ENCODE data around the gene TACR1.

Gene TACR1

GRCh38 chr2:75123876-75124275 lies 75.4 kb downstream of the TACR1 start:
- no peaks in the 10 kb centered on the region for H3K36me3 ChIP-seq (ENCODE audit: control insufficient read depth, insufficient read depth, low read length)
- H3K27me3 ChIP-seq (ENCODE audit: control insufficient read depth, insufficient read depth, low read length): no peaks in the 10 kb centered on the region
- no peaks in the 10 kb centered on the region for H3K9me3 ChIP-seq (ENCODE audit: control insufficient read depth, insufficient read depth, low read length)
- no peak overlapping the region for H3K27ac ChIP-seq (ENCODE audit: low read depth, low read length)
- no peak overlapping the region for H3K4me3 ChIP-seq (ENCODE audit: low read depth, low read length)
- no peaks in the 10 kb centered on the region for H3K4me1 ChIP-seq (ENCODE audit: control insufficient read depth, insufficient read depth, low read length)
- no peak overlapping the region for H3K9ac ChIP-seq (ENCODE audit: low read depth, low read length)

GRCh38 chr2:75113231-75113869 lies 86.0 kb downstream of the TACR1 start:
- H3K27me3 ChIP-seq (ENCODE audit: control insufficient read depth, insufficient read depth, low read length): no peaks in the 10 kb centered on the region
- H3K36me3 ChIP-seq (ENCODE audit: control insufficient read depth, insufficient read depth, low read length): no peaks in the 10 kb centered on the region
- no peak overlapping the region for H3K4me3 ChIP-seq (ENCODE audit: low read depth, low read length)
- peaks cover 11% of the 10 kb centered on the region for H3K4me1 ChIP-seq (ENCODE audit: control insufficient read depth, insufficient read depth, low read length)
- no peak overlapping the region for H3K9ac ChIP-seq (ENCODE audit: low read depth, low read length)
- no peaks in the 10 kb centered on the region for H3K9me3 ChIP-seq (ENCODE audit: control insufficient read depth, insufficient read depth, low read length)
- no peak overlapping the region for H3K27ac ChIP-seq (ENCODE audit: low read depth, low read length)

GRCh38 chr2:75108937-75109482 lies 90.3 kb downstream of the TACR1 start:
- H3K27me3 ChIP-seq (ENCODE audit: control insufficient read depth, insufficient read depth, low read length): no peaks in the 10 kb centered on the region
- H3K4me1 ChIP-seq (ENCODE audit: control insufficient read depth, insufficient read depth, low read length): peaks cover 15% of the 10 kb centered on the region
- H3K36me3 ChIP-seq (ENCODE audit: control insufficient read depth, insufficient read depth, low read length): no peaks in the 10 kb centered on the region
- H3K9me3 ChIP-seq (ENCODE audit: control insufficient read depth, insufficient read depth, low read length): no peaks in the 10 kb centered on the region
- no peak overlapping the region for H3K4me3 ChIP-seq (ENCODE audit: low read depth, low read length)
- H3K27ac ChIP-seq (ENCODE audit: low read depth, low read length): no peak overlapping the region
- H3K9ac ChIP-seq (ENCODE audit: low read depth, low read length): no peak overlapping the region

- peaks cover 6% of the 10 kb centered on the region; the same call in 1 of the 2 replicates for H3K9me3 ChIP-seq (ENCODE audit: control insufficient read depth, insufficient read depth, low read length)
- no peaks in the 10 kb centered on the region for H3K36me3 ChIP-seq (ENCODE audit: control insufficient read depth, insufficient read depth, low read length)
- no peak overlapping the region for H3K9ac ChIP-seq (ENCODE audit: low read depth, low read length)
- H3K27ac ChIP-seq (ENCODE audit: low read depth, low read length): no peak overlapping the region
- no peak overlapping the region for H3K4me3 ChIP-seq (ENCODE audit: low read depth, low read length)
- H3K27me3 ChIP-seq (ENCODE audit: control insufficient read depth, insufficient read depth, low read length): no peaks in the 10 kb centered on the region
- peaks cover 3% of the 10 kb centered on the region; the same call in 1 of the 2 replicates for H3K4me1 ChIP-seq (ENCODE audit: control insufficient read depth, insufficient read depth, low read length)
Measured at GRCh38 chr2:75102011-75102410, 97.3 kb downstream of the TACR1 start.

- no peaks in the 10 kb centered on the region for H3K27me3 ChIP-seq (ENCODE audit: control insufficient read depth, insufficient read depth, low read length)
- H3K36me3 ChIP-seq (ENCODE audit: control insufficient read depth, insufficient read depth, low read length): no peaks in the 10 kb centered on the region
- H3K27ac ChIP-seq (ENCODE audit: low read depth, low read length): no peak overlapping the region
- peaks cover 3% of the 10 kb centered on the region; the same call in 1 of the 2 replicates for H3K4me1 ChIP-seq (ENCODE audit: control insufficient read depth, insufficient read depth, low read length)
- H3K9ac ChIP-seq (ENCODE audit: low read depth, low read length): no peak overlapping the region
- H3K9me3 ChIP-seq (ENCODE audit: control insufficient read depth, insufficient read depth, low read length): peaks cover 6% of the 10 kb centered on the region; the same call in 1 of the 2 replicates
- no peak overlapping the region for H3K4me3 ChIP-seq (ENCODE audit: low read depth, low read length)
Measured at GRCh38 chr2:75100801-75101151, 98.5 kb downstream of the TACR1 start.

DNA sequence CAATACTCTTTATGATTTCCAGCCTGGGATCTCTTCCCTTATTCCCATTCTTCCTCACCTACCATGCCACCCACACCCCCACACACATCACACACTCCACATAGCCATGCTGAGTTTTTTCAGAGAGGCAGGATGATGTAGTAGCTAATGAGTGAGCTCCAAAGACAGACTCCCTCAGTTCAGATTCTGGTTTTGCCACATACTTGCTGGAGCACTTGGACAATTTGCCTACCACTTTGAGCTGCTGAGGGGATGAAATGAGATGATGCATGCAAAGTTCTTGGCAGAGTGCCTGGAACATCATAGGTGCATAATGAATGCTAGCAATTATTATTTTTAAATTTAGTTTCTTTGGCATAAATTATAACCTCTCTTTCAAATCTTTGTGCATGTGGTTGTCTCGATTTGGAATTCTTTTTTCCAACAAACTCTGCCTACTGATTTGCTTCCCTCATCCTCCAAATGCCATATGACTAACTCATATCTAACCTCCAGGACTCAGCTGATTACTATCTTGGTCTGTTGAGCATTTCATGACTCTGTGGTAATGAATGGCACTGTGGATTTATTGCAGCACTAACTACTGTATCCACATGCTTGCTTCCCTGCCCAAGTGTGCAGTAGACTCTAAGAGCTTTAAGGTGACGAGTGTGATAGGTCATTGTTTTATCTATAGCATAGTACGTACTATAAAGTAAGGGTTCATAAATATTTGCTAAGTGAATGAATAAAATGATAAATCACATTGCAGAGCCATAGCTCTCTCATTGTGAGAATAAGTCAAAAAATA lies 99.1 kb downstream of the TACR1 start:
- peaks cover 3% of the 10 kb centered on the region; the same call in 1 of the 2 replicates for H3K4me1 ChIP-seq (ENCODE audit: control insufficient read depth, insufficient read depth, low read length)
- no peaks in the 10 kb centered on the region for H3K36me3 ChIP-seq (ENCODE audit: control insufficient read depth, insufficient read depth, low read length)
- H3K27ac ChIP-seq (ENCODE audit: low read depth, low read length): no peak overlapping the region
- no peak overlapping the region for H3K4me3 ChIP-seq (ENCODE audit: low read depth, low read length)
- H3K9ac ChIP-seq (ENCODE audit: low read depth, low read length): no peak overlapping the region
- H3K9me3 ChIP-seq (ENCODE audit: control insufficient read depth, insufficient read depth, low read length): peaks cover 6% of the 10 kb centered on the region; the same call in 1 of the 2 replicates
- H3K27me3 ChIP-seq (ENCODE audit: control insufficient read depth, insufficient read depth, low read length): no peaks in the 10 kb centered on the region

- no peaks in the 10 kb centered on the region for H3K27me3 ChIP-seq (ENCODE audit: control insufficient read depth, insufficient read depth, low read length)
- H3K9ac ChIP-seq (ENCODE audit: low read depth, low read length): no peak overlapping the region
- H3K36me3 ChIP-seq (ENCODE audit: control insufficient read depth, insufficient read depth, low read length): no peaks in the 10 kb centered on the region
- no peak overlapping the region for H3K4me3 ChIP-seq (ENCODE audit: low read depth, low read length)
- H3K4me1 ChIP-seq (ENCODE audit: control insufficient read depth, insufficient read depth, low read length): peaks cover 3% of the 10 kb centered on the region; the same call in 1 of the 2 replicates
- peaks cover 6% of the 10 kb centered on the region; the same call in 1 of the 2 replicates for H3K9me3 ChIP-seq (ENCODE audit: control insufficient read depth, insufficient read depth, low read length)
- H3K27ac ChIP-seq (ENCODE audit: low read depth, low read length): no peak overlapping the region
Measured at GRCh38 chr2:75099521-75099922, 99.8 kb downstream of the TACR1 start.

GRCh38 chr2:75098856-75099255 lies 100.5 kb downstream of the TACR1 start:
- H3K4me1 ChIP-seq (ENCODE audit: control insufficient read depth, insufficient read depth, low read length): peaks cover 3% of the 10 kb centered on the region; the same call in 1 of the 2 replicates
- no peak overlapping the region for H3K4me3 ChIP-seq (ENCODE audit: low read depth, low read length)

DNA sequence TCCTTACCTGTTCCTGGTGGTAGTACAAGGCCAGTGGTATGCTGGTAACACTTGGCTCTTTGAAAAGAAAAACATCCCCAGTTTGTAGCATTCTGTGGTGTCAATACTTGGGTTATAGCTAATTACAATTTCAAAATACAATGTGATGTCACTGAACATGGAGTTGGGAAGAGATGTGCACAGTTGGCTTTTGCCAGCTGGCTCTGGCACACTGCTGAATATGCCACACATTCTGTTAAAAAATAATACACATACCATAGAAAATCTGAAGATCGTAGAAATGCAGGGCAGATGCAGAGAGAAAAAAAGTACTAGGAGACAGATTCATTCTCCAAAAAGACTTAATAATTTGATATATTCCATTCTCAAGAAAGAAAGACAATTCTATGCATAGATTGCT lies 101.5 kb downstream of the TACR1 start:
- Histone ChIP-seq H3K4me3 (ENCODE audit: low read depth, low read length) (no peak overlapping the region), H3K27me3 (ENCODE audit: control insufficient read depth, insufficient read depth, low read length) (no peaks in the 10 kb centered on the region), H3K4me1 (ENCODE audit: control insufficient read depth, insufficient read depth, low read length) (peaks cover 3% of the 10 kb centered on the region; the same call in 1 of the 2 replicates), H3K36me3 (ENCODE audit: control insufficient read depth, insufficient read depth, low read length) (no peaks in the 10 kb centered on the region), H3K9me3 (ENCODE audit: control insufficient read depth, insufficient read depth, low read length) (peaks cover 6% of the 10 kb centered on the region; the same call in 1 of the 2 replicates), H3K27ac (ENCODE audit: low read depth, low read length) (no peak overlapping the region), H3K9ac (ENCODE audit: low read depth, low read length) (no peak overlapping the region)

More at GRCh38 chr2:75098856-75099255, 100.5 kb downstream of the TACR1 start:
- no peaks in the 10 kb centered on the region for H3K36me3 ChIP-seq (ENCODE audit: control insufficient read depth, insufficient read depth, low read length)
- H3K9me3 ChIP-seq (ENCODE audit: control insufficient read depth, insufficient read depth, low read length): peaks cover 6% of the 10 kb centered on the region; the same call in 1 of the 2 replicates
- H3K9ac ChIP-seq (ENCODE audit: low read depth, low read length): no peak overlapping the region
- no peak overlapping the region for H3K27ac ChIP-seq (ENCODE audit: low read depth, low read length)
- no peaks in the 10 kb centered on the region for H3K27me3 ChIP-seq (ENCODE audit: control insufficient read depth, insufficient read depth, low read length)

GRCh38 chr2:75094405-75094804 lies 104.9 kb downstream of the TACR1 start:
- Histone ChIP-seq H3K27me3 (ENCODE audit: control insufficient read depth, insufficient read depth, low read length) (no peaks in the 10 kb centered on the region), H3K4me3 (ENCODE audit: low read depth, low read length) (no peak overlapping the region), H3K9ac (ENCODE audit: low read depth, low read length) (no peak overlapping the region), H3K27ac (ENCODE audit: low read depth, low read length) (no peak overlapping the region), H3K9me3 (ENCODE audit: control insufficient read depth, insufficient read depth, low read length) (no peaks in the 10 kb centered on the region), H3K4me1 (ENCODE audit: control insufficient read depth, insufficient read depth, low read length) (peaks cover 3% of the 10 kb centered on the region; the same call in 1 of the 2 replicates), H3K36me3 (ENCODE audit: control insufficient read depth, insufficient read depth, low read length) (no peaks in the 10 kb centered on the region)

Measured in HUES48 (cell line).